Naive thymus-derived CD4-positive, alpha-beta T cell (primary cell): Measurements from ENCODE around the gene NSDHL. TPM values are rescaled to one million over a fixed set of nuclear protein-coding genes. Genes with fewer than 3 reads are reported as not detected.

Source experiments
- ATAC-seq: fragments of 150-1000 bp; cut with Tn5 transposase; 2 replicates; pipeline ENCODE4 v1.10.0; 2021; ENCODE audit warnings: mild to moderate bottlenecking, moderate library complexity
- CTCF ChIA-PET: fragments of 350-600 bp; sonication (Branson Sonifier 250); formaldehyde crosslinking; loops from one replicate; lab custom pipeline; 2021; ENCODE audit warnings: antibody characterized with exemption; lab: Charles Lee
- POLR2A ChIA-PET: fragments of 350-600 bp; sonication (Branson Sonifier 250); formaldehyde crosslinking; loops from one replicate; lab custom pipeline; 2021; ENCODE audit warnings: antibody characterized with exemption, inconsistent platforms; lab: Charles Lee
- DNase-seq, 9 donors: peaks; one replicate each; pipeline versions ENCODE4 v3.0.0 to v3.0.0-alpha.2; 2020 to 2022; ENCODE audit warnings: mixed read lengths in 1 of 9
- H3K27ac ChIP-seq: one replicate; pipeline ENCODE4 v1.7.0; 2013; ENCODE audit warnings: mild to moderate bottlenecking, low read depth, low read length, moderate library complexity
- H3K27me3 ChIP-seq, 2 donors: one replicate each; pipeline ENCODE4 v1.7.0; 2013; ENCODE audit warnings: low read length in 2 of 2, mild to moderate bottlenecking in 2 of 2, moderate library complexity in 2 of 2; ENCODE audit not compliant: control insufficient read depth in 2 of 2, insufficient read depth in 2 of 2
- H3K36me3 ChIP-seq, 3 experiments: 1 replicate in 2 of 3; 2 replicates in 1 of 3; pipeline ENCODE4 v1.7.0; 2013; ENCODE audit warnings: low read length in 3 of 3, mild to moderate bottlenecking in 3 of 3, moderate library complexity in 1 of 3; ENCODE audit not compliant: insufficient read depth in 3 of 3, control insufficient read depth in 2 of 3
- H3K4me1 ChIP-seq, 2 donors: one replicate each; pipeline ENCODE4 v1.7.0; 2013; ENCODE audit warnings: low read length in 2 of 2, mild to moderate bottlenecking in 2 of 2, moderate library complexity in 1 of 2; ENCODE audit not compliant: control insufficient read depth in 2 of 2, insufficient read depth in 2 of 2
- H3K4me3 ChIP-seq: 2 replicates; pipeline ENCODE4 v1.7.0; 2013; ENCODE audit warnings: mild to moderate bottlenecking, low read length
- H3K9me3 ChIP-seq, 3 experiments: 1 replicate in 2 of 3; 2 replicates in 1 of 3; pipeline ENCODE4 v1.7.0; 2013; ENCODE audit warnings: low read length in 3 of 3; ENCODE audit not compliant: control insufficient read depth in 2 of 3
- H3K27ac Mint-ChIP-seq, 9 donors: one replicate each; pipeline ENCODE4 v1.8.0; 2020 to 2022; ENCODE audit warnings: mixed read lengths in 9 of 9, mild to moderate bottlenecking in 8 of 9, moderate library complexity in 5 of 9, inconsistent platforms in 2 of 9
- H3K27me3 Mint-ChIP-seq, 5 donors: one replicate each; pipeline ENCODE4 v1.8.0; 2021 to 2022; ENCODE audit warnings: mixed read lengths in 5 of 5, mild to moderate bottlenecking in 1 of 5
- H3K36me3 Mint-ChIP-seq, 5 donors: one replicate each; pipeline ENCODE4 v1.8.0; 2020 to 2022; ENCODE audit warnings: mixed read lengths in 5 of 5, mild to moderate bottlenecking in 3 of 5, inconsistent platforms in 1 of 5
- H3K4me1 Mint-ChIP-seq, 7 donors: one replicate each; pipeline ENCODE4 v1.8.0; 2020 to 2022; ENCODE audit warnings: mixed read lengths in 7 of 7, mild to moderate bottlenecking in 3 of 7, inconsistent platforms in 1 of 7
- H3K4me3 Mint-ChIP-seq, 10 donors: one replicate each; pipeline ENCODE4 v1.8.0; 2020 to 2022; ENCODE audit warnings: mild to moderate bottlenecking in 10 of 10, mixed read lengths in 10 of 10, moderate library complexity in 6 of 10, inconsistent platforms in 2 of 10
- H3K9me3 Mint-ChIP-seq, 11 donors: one replicate each; pipeline ENCODE4 v1.8.0; 2020 to 2022; ENCODE audit warnings: mixed read lengths in 11 of 11, mild to moderate bottlenecking in 4 of 11, inconsistent platforms in 1 of 11, moderate library complexity in 1 of 11
- intact Hi-C, 2 donors: fragments of 100-400 bp; cut with micrococcal nuclease; formaldehyde crosslinking; loops; one replicate each; pipeline ENCODE4 v1.15.1; 2023
- polyA plus RNA-seq, 2 donors: library from polyadenylated mRNA; unstranded; fragments of 300-500 nt; fragmentation: Illumina TruSeq; gene quantifications; one replicate each; pipeline ENCODE4 v1.2.3, GENCODE V29; 2021
- total RNA-seq, 6 experiments: library from RNA in 5 of 6; stranded (reverse) in 5 of 6; gene quantifications; 1 replicate in 5 of 6; 2 replicates in 1 of 6; pipeline ENCODE4 v1.2.3 and lab custom pipeline; 2021 to 2026

The NSDHL gene
- total and polyA plus RNA-seq, 7 experiments from 2014 or later = 3.3 to 14.6 (median 7.2) TPM

GRCh38 chrX:152814048-152814447 is 16.8 kb upstream of the NSDHL start:
- no peaks in the 10 kb centered on the region for H3K36me3 ChIP-seq
- POLR2A ChIA-PET = no interaction called here
- H3K27me3 ChIP-seq = no peaks in the 10 kb centered on the region
- no peak overlapping the region for H3K27ac ChIP-seq
- Mint-ChIP-seq H3K27me3 (peaks cover 0 to 3% (median 0%) of the 10 kb centered on the region in 5 donors), H3K4me1 (peaks cover 0 to 12% (median 5%) of the 10 kb centered on the region in 7 donors), H3K9me3 (no peaks in the 10 kb centered on the region), H3K4me3 (no peak overlapping the region), H3K36me3 (no peaks in the 10 kb centered on the region), H3K27ac (no peak overlapping the region)
- DNase-seq (no peak), ATAC-seq (no peak)
- H3K9me3 ChIP-seq = no peaks in the 10 kb centered on the region
- H3K4me1 ChIP-seq = no peaks in the 10 kb centered on the region
- no peak overlapping the region for H3K4me3 ChIP-seq
- intact Hi-C loops = no loop called here
- CTCF ChIA-PET = no interaction called here

GRCh38 chrX:152817078-152817764 is 13.6 kb upstream of the NSDHL start:
- no peak for DNase-seq
- intact Hi-C loops = loop anchor here in 1 of 2 donors (1.0 kb wide), 1 partner anchor 175 kb away; no protein-coding TSS in a partner anchor
- Mint-ChIP-seq H3K36me3 (no peaks in the 10 kb centered on the region), H3K4me3 (no peak overlapping the region), H3K27me3 (peaks cover 0 to 10% (median 8%) of the 10 kb centered on the region in 5 donors), H3K4me1 (peaks cover 0 to 16% (median 5%) of the 10 kb centered on the region in 7 donors), H3K27ac (no peak overlapping the region), H3K9me3 (no peaks in the 10 kb centered on the region)
- ATAC-seq = no peak
- H3K4me1 ChIP-seq = no peaks in the 10 kb centered on the region
- ChIA-PET CTCF (no interaction called here), POLR2A (no interaction called here)
- H3K36me3 ChIP-seq = no peaks in the 10 kb centered on the region
- no peak overlapping the region for H3K4me3 ChIP-seq
- no peaks in the 10 kb centered on the region for H3K9me3 ChIP-seq
- no peak overlapping the region for H3K27ac ChIP-seq
- H3K27me3 ChIP-seq = no peaks in the 10 kb centered on the region

- no peaks in the 10 kb centered on the region for H3K9me3 Mint-ChIP-seq
- ATAC-seq = no peak
- H3K9me3 ChIP-seq = no peaks in the 10 kb centered on the region
- H3K4me3 Mint-ChIP-seq = no peak overlapping the region
- H3K4me1 ChIP-seq = no peaks in the 10 kb centered on the region
- intact Hi-C loops = no loop called here
- POLR2A ChIA-PET = no interaction called here
- H3K4me3 ChIP-seq = no peak overlapping the region
- H3K27me3 ChIP-seq = no peaks in the 10 kb centered on the region
- no peak overlapping the region for H3K27ac Mint-ChIP-seq
- H3K36me3 ChIP-seq = no peaks in the 10 kb centered on the region
- H3K4me1 Mint-ChIP-seq = peaks cover 0 to 12% (median 5%) of the 10 kb centered on the region in 7 donors
- no peak for DNase-seq
- H3K27me3 Mint-ChIP-seq = peaks cover 0 to 10% (median 8%) of the 10 kb centered on the region in 5 donors
- H3K36me3 Mint-ChIP-seq = no peaks in the 10 kb centered on the region
- no peak overlapping the region for H3K27ac ChIP-seq
- CTCF ChIA-PET = interaction anchor here (0.6 kb wide), 1 partner anchor 945 kb away, joined by 3 read pairs; no protein-coding TSS in a partner anchor
Observed at GRCh38 chrX:152818356-152818755, 12.5 kb upstream of the NSDHL start.

- H3K4me1 Mint-ChIP-seq = peaks cover 0 to 7% (median 0%) of the 10 kb centered on the region in 7 donors
- H3K9me3 Mint-ChIP-seq = no peaks in the 10 kb centered on the region
Observed at GRCh38 chrX:152819266-152819665, 11.6 kb upstream of the NSDHL start.

GRCh38 chrX:152819732-152820131 is 11.1 kb upstream of the NSDHL start:
- Mint-ChIP-seq H3K27ac (no peak overlapping the region), H3K27me3 (peaks cover 0 to 10% (median 8%) of the 10 kb centered on the region in 5 donors), H3K4me3 (no peak overlapping the region), H3K9me3 (no peaks in the 10 kb centered on the region), H3K36me3 (no peaks in the 10 kb centered on the region), H3K4me1 (peaks cover 0 to 3% (median 0%) of the 10 kb centered on the region in 7 donors)
- no peaks in the 10 kb centered on the region for H3K27me3 ChIP-seq
- ChIA-PET CTCF (no interaction called here), POLR2A (no interaction called here)
- H3K27ac ChIP-seq = no peak overlapping the region
- DNase-seq (no peak), ATAC-seq (no peak)
- no peak overlapping the region for H3K4me3 ChIP-seq
- no peaks in the 10 kb centered on the region for H3K9me3 ChIP-seq
- no peaks in the 10 kb centered on the region for H3K4me1 ChIP-seq
- no peaks in the 10 kb centered on the region for H3K36me3 ChIP-seq
- intact Hi-C loops = loop anchor here in 1 of 2 donors (5.0 kb wide), 1 partner anchor 1067 kb away; no protein-coding TSS in a partner anchor

More at GRCh38 chrX:152819266-152819665, 11.6 kb upstream of the NSDHL start:
- POLR2A ChIA-PET = no interaction called here
- intact Hi-C loops = no loop called here
- Histone ChIP-seq H3K27ac (no peak overlapping the region), H3K36me3 (no peaks in the 10 kb centered on the region), H3K4me3 (no peak overlapping the region), H3K4me1 (no peaks in the 10 kb centered on the region), H3K27me3 (no peaks in the 10 kb centered on the region), H3K9me3 (no peaks in the 10 kb centered on the region)
- Mint-ChIP-seq H3K27me3 (peaks cover 0 to 10% (median 8%) of the 10 kb centered on the region in 5 donors), H3K4me3 (no peak overlapping the region), H3K36me3 (no peaks in the 10 kb centered on the region), H3K27ac (no peak overlapping the region)
- CTCF ChIA-PET = no interaction called here
- no peak for DNase-seq
- ATAC-seq = no peak

GRCh38 chrX:152821145-152821765 is 9.6 kb upstream of the NSDHL start:
- intact Hi-C loops = loop anchor here in 1 of 2 donors (5.0 kb wide), 1 partner anchor 1069 kb away; no protein-coding TSS in a partner anchor
- no peaks in the 10 kb centered on the region for H3K4me1 ChIP-seq
- no peak for ATAC-seq
- ChIA-PET CTCF (no interaction called here), POLR2A (no interaction called here)
- Mint-ChIP-seq H3K36me3 (no peaks in the 10 kb centered on the region), H3K4me3 (no peak overlapping the region), H3K4me1 (peaks cover 0 to 3% (median 0%) of the 10 kb centered on the region in 7 donors), H3K27ac (no peak overlapping the region), H3K9me3 (no peaks in the 10 kb centered on the region), H3K27me3 (peaks cover 0 to 10% (median 8%) of the 10 kb centered on the region in 5 donors)
- no peak overlapping the region for H3K4me3 ChIP-seq
- peak in 1 of 9 donors; percentile 23 for DNase-seq
- no peaks in the 10 kb centered on the region for H3K36me3 ChIP-seq
- no peaks in the 10 kb centered on the region for H3K9me3 ChIP-seq
- H3K27me3 ChIP-seq = no peaks in the 10 kb centered on the region
- H3K27ac ChIP-seq = no peak overlapping the region
